SKM-1 treated with dmso at 0.1 percent for 144 hours (cell line): ENCODE measurements around the gene FAM110C.
"Not testable (repeated sequence)": the region's sequence is repeated elsewhere in the genome, so short reads cannot be mapped to it uniquely, and the experiment has no call there.

Experiments
- DNase-seq: peaks from one replicate; lab custom pipeline; 2025; ENCODE audit not compliant: unreplicated experiment; lab: John Stamatoyannopoulos, UW

FAM110C gene

DNA sequence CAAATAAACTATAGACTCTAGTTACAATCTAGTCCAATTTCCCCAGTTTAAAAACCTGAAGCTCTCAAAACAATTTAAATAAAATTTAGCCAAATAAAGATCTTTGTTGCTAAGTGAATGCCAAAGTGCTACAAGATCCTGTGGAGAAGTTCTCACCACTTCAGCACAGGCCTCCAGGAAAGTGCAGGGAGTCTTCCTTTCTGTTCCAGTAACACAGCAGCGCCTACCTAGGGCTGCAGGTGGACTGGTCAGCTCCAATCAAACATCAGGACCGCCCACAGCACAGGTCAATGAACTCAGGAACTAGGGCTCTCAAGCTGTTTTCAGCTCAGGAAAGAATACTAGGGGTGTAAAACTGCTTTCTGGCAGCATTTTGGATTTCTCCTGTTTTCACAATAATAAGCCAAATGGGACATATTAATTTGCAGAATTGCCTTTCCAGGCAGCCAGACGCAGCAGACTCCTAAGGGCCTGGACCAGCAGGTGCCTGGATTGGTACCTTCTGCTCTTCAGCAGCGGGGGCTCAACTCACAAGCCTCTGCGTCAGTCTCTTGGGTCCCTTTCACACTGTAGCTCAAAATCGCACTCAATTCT lies 1.5 kb downstream of the FAM110C start:
- DNase-seq = no peak

GRCh38 chr2:42788-43187 lies 3.5 kb downstream of the FAM110C start:
- no peak for DNase-seq

DNA sequence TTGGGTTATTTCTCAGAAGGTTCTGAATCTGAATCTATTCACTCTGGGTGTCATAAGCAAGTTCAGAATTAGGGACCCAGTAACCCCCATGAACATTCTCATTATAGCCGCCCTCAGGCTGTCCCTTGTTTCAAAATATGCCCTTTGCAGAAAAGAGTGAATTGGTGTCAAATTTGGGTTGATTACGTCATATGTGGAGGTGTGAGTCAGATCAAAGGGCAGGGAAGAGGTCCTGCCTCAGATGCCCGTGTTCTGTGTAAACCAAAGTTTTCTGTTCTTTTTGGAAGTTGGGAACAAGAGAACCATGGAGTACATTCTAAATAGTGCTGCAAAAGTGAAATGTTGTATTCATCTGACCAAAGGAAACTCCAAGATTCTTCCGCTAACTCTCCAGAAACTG lies 5.8 kb downstream of the FAM110C start:
- no peak for DNase-seq

DNA sequence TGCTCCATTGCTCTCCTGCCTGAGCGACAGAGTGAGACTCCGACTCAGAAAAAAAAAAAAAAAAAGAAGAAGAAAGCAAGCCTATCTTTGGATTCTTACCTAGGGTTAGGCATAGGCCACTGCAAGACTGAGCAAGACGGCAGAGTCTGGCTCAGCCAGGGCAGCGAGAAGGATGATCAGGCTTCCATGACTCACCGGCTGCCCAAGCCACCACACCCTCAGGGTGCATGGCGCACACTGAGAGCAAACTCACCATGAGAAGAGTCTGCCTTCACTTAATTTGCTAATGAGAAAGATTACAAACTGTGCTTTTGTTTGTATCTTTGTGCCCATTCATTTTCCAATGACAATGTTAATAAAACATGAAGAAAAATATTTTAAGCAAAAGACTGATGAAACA lies 8.2 kb downstream of the FAM110C start:
- DNase-seq = no peak

DNA sequence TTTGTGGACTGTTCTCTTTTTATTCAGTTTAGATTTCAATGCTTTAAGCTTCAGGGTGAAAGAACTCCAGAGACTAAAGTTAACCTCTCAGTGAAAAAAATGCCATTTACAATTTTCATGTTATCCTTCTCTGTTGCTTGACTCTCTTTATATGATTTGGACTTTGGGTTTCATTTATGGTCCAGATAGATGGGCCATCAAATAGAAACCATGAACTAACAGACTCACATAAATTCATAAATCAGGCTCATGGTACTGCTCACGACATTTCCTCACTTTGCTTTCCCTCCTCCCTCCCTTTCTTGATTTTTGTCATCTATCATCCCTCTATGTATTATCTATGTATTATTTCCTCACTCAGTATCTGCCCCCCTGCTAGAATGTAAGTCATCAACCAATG lies 10.0 kb downstream of the FAM110C start:
- no peak for DNase-seq

GRCh38 chr2:35852-36251 lies 10.5 kb downstream of the FAM110C start:
- DNase-seq = no peak

- no peak for DNase-seq
Observed at GRCh38 chr2:33620-34019, 12.7 kb downstream of the FAM110C start.

- no peak for DNase-seq
Observed at GRCh38 chr2:32068-32467, 14.2 kb downstream of the FAM110C start.

DNA sequence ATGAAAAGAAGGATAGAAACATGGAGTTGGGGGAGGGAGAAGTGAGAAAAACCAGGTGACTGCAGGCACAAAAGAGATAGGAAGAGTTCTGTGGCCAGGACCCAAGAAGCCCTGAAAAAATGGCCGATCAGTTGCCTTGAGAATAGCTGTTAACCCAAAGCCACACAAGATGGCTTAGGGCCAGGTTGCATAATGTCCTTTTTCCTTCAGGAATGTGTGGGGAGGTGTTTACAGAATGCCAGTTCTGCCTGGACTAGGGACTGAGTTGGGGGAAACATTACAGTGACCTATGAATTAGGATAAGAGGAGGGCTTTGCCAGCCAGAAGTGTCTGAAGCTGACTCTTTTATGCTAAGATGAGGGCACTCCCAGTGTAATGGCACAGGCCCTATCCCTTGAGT lies 17.1 kb downstream of the FAM110C start:
- DNase-seq = no peak

GRCh38 chr2:28406-28975 lies 17.8 kb downstream of the FAM110C start:
- no peak for DNase-seq

GRCh38 chr2:26891-27290 lies 19.4 kb downstream of the FAM110C start:
- no peak for DNase-seq

- DNase-seq = no peak
Observed at GRCh38 chr2:25543-25942, 20.8 kb downstream of the FAM110C start.

GRCh38 chr2:24591-24990 lies 21.7 kb downstream of the FAM110C start:
- DNase-seq = not testable (repeated sequence)

DNA sequence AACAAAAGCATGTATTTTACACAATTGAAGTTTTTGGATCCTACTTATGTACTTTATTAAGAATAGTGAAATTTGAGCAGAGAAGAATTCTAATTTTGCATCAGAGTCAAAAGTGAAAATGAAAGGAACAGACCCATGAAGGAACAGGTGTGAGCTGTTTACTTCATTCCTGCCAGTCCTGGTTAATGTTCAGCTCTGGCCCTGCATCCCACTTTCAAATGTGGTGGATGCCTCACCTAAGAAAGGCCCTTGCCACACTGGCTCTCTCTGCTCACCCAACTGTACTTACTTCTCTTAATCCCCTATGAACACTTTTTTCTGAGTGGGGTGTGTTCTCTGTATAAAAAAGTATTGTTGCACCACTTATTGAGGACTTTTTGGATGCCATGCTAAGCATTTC lies 22.2 kb downstream of the FAM110C start:
- no peak for DNase-seq

- DNase-seq = no peak
Observed at GRCh38 chr2:23283-23682, 23.0 kb downstream of the FAM110C start.

DNA sequence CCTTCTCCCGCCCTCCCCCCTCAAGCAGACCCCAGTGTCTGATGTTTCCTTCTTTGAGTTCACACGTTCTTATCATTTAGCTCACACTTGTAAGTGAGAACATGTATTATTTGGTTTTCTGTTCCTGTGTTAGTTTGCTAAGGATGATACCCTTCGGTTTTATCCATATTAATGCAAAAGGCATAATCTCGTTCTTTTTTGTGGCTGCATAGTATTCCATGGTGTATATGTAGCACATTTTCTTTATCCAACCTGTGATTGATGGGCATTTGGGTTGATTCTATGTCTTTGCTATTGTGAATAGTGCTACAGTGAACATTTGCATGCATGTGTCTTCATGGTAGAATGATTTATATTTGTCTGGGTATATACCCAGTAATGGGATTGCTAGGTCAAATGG lies 24.1 kb downstream of the FAM110C start:
- DNase-seq = not testable (repeated sequence)

- DNase-seq = not testable (repeated sequence)
Observed at GRCh38 chr2:20259-20658, 26.0 kb downstream of the FAM110C start.

DNA sequence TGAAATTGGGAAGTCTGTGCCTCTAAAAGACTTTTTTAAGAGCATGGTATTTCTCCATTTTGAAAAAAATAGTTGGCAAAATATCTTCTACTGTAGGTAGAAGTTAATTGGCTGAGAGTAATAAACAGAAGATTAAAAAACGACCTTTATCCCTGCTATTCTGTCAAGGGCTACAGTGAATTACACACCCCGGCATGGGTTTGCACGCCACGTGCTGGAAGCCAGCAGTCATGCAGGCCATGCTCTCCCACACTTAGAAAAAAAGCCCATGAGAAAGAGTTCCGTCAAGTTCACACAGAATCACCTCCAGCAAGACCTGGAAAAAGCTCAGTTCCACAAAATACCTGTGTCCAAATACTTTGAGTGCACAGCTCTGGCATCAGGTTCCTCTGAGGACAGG lies 26.8 kb downstream of the FAM110C start:
- DNase-seq = no peak

DNA sequence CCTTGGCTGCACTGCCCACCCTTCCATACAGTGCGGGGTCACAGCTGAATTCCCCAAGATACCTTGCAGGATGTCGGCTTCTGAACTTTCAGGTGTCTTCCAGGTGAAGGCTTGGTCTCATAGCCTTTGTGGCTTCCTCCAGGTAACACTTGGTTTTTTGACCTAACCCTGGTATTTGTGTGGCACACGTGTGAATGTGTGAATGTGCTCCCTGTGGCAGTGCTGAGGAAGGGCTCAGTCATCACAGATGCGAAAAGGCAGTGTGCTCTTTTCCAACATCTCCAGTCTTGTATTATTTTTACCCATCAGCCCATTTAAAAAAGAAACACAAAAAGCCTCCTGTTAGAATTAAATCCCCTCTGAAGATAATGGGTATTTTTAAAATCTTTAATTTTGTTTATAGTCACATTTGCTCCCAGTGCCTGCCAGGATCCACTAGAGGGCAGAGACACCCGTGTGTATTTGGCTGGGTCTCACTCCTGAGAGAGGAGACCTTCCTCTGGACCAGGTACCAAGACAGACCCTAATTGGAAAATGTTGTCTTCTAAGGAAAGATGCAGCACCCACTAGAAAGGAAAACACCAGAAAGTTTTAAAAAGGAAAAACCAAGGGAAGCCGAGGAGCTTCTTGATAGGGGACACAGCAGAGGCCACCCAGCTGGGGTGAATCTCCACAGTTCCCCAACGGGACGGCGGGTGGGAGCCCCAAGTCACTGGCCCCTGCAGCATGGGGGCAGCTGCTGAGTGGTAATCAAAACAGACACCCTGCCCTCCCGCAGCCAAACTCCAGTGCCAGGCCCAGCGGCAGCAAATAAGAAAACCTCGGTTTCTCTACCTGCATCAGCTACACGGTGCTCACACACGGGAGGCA lies 27.7 kb downstream of the FAM110C start:
- no peak for DNase-seq

DNA sequence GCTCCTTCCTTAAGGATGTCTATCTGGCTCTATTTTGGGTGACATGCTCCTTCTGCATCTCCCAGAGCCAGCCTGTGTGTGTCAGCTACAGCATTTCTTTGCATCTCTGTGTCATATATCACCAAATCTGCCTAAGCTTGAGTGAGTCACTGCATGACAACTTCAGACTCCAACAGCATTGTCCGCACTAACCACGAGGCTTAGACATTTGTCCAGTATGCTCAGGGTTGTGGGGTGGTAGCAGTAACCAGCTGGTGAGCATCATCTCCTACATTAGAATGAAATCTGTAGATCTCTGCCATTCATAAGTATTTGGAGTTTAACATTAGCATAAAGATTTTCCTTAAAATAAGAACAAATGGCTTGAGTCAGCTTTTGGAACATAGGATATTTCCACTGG lies 30.4 kb downstream of the FAM110C start:
- not testable (repeated sequence) for DNase-seq

DNA sequence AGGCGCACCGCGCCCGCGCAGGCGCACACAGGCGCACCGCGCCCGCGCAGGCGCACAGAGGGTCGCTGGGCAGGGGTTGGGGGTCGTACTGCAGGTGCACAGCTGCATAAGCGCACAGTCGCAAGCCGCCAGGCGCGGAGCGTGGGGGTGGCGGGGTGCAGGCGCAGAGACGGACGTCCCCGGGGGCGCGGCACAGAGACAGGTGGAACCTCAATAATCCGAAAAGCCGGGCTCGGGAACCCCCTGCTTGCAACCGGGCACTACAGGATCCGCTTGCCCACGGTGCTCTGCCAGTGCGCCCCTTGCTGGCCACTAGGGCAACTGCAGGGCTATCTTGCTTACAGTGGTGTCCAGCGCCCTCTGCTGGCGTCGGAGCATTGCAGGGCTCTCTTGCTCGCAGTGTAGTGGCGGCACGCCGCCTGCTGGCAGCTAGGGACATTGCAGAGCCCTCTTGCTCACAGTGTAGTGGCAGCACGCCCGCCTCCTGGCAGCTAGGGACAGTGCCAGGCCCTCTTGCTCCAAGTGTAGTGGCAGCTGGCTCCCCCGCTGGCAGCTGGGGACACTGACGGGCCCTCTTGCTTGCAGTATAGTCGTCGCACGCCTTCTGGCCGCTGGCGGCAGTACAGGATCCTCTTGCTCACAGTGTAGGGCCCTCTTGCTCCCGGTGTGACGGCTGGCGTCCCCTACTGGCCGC lies 34.9 kb downstream of the FAM110C start:
- peak; percentile 68 for DNase-seq
